CD4-positive, alpha-beta T cell treated with Interferon alpha-2 for 1 hour (primary cell): ENCODE data around the gene USP6NL.
"Not testable (repeated sequence)": the region's sequence is repeated elsewhere in the genome, so short reads cannot be mapped to it uniquely, and the experiment has no call there.

Experiments
- DNase-seq, 2 donors: peaks; one replicate each; pipeline ENCODE4 v3.0.0-alpha.2; 2020 to 2022

Gene USP6NL

DNA sequence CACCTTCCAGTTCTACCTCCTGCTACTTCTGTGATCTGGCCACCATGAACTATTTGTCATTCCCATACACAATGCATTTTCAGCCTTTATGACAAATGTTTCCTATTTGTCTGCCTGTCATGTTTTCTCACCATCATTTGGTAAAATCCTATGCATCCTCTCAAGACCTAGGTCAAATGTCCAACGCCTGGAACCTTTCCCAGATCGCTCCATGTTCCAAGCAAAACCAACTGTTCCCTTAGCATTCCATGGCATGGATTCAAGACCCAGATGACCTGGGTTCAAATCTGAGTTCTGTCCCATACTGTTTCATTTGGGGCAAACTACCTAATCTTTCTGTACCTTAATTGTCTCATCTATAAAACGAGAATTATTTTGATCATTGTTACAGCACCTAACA lies 98.9 kb downstream of the USP6NL start:
- DNase-seq, result no peak

GRCh38 chr10:11511321-11511720 lies 100.1 kb downstream of the USP6NL start:
- DNase-seq, result no peak

- DNase-seq, result no peak
Measured at GRCh38 chr10:11510736-11511135, 100.7 kb downstream of the USP6NL start.

GRCh38 chr10:11510281-11510680 lies 101.2 kb downstream of the USP6NL start:
- DNase-seq, result no peak

GRCh38 chr10:11509036-11509435 lies 102.4 kb downstream of the USP6NL start:
- DNase-seq, result no peak

- DNase-seq, result no peak
Measured at GRCh38 chr10:11506247-11506789, 105.1 kb downstream of the USP6NL start.

DNA sequence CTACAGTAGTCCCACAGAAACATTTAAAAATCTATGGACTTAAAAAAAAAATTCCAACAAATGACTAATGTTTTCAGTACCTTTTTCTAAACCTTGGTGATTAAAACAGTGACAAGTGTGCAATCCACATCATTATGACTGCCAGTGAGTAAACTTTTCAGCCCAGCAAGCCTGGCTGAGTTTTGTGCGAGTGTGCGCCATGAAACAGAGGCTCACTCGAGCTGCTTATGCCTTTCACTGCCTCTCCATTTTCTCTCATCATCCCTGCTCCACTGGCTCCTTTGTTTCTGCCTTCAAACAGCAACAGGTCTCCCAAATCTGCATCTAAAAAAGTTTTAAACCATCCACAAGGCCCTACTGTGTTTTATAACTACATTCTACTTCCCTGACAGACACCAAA lies 105.8 kb downstream of the USP6NL start:
- DNase-seq, result no peak

GRCh38 chr10:11504566-11505285 lies 106.7 kb downstream of the USP6NL start:
- no peak for DNase-seq

GRCh38 chr10:11501600-11501999 lies 109.8 kb downstream of the USP6NL start:
- no peak for DNase-seq

DNA sequence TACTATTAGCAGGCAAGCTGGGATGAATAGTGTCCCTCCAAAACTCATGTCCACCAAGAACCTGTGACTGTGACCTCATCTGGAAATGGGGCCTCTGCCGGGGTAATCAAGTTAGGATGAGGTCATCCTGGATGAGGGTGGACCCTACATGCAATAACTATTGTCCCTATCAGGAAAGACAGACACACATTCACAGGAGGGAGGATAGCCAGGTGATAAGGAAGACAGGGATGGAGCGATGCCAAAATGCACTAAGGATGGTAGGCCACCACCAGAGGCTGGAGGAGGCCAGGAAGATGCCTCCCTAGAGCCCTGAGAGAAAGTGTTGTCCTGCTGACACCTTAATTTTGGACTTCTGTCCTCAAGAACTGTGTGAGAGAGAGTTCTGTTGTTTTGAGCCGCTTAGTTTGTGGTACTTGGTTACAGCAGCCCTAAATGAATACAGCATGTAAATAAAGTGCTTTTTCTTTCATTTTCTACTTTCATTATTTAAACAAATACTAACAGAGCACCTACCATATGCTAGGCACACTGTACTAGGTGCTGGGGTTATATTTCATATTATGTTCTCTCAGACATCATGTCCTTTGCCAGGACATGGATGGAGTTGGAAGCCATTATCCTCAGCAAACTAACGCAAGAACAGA lies 111.9 kb downstream of the USP6NL start:
- no peak for DNase-seq

DNA sequence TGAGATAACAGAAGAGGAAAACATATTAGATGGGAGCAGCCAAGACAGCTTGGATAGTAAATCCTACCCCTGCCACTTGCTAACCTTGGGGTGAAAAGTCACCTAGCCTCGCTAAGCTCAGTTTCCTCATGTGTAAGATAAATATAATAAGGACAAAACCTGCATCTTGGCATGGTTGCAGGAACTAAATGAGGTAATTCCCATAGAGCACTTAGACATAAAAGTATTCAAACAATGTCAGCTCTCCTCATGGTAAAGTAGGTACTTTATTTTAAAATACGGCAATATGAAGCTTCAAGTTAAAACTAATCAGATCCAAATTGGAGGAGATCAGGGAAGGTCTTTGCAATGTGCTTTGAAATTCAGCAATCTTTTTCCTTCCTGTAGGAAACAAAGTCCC lies 113.1 kb downstream of the USP6NL start:
- DNase-seq, result no peak

DNA sequence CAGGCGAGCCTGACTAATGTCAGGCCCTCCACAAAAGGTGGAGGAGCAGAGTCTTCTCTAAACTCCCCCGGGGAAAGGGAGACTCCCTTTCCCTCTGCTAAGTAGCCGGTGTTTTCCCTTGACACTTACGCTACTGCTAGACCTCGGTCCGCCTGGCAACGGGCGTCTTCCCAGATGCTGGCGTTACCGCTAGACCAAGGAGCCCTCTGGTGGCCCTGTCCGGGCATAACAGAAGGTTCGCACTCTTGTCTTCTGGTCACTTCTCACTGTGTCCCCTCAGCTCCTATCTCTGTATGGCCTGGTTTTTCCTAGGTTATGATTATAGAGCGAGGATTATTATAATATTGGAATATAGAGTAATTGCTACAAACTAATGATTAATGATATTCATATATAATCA lies 116.5 kb downstream of the USP6NL start:
- not testable (repeated sequence) for DNase-seq

DNA sequence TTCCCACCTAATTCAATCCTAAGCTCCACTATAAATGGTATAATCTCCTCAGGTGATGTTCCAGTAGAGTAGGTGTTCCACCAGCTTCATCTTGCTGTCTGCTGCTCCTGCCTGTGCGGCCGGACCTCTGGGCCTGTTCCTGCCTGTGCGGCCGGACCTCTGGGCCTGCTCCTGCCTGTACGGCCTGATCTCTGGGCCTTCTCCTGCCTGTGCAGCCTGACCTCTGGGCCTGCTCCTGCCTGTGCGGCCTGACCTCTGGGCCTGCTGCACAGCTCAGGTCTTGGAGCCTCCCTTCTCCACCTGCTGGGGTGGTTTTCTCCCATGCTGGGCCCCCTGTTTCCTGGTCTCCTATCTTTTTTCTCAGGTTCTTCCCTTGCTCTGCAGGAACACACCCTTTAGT lies 117.8 kb downstream of the USP6NL start:
- no peak for DNase-seq

- DNase-seq, result no peak
Measured at GRCh38 chr10:11491087-11491486, 120.4 kb downstream of the USP6NL start.

- no peak for DNase-seq
Measured at GRCh38 chr10:11489591-11489990, 121.9 kb downstream of the USP6NL start.

- no peak for DNase-seq
Measured at GRCh38 chr10:11488126-11488525, 123.3 kb downstream of the USP6NL start.

DNA sequence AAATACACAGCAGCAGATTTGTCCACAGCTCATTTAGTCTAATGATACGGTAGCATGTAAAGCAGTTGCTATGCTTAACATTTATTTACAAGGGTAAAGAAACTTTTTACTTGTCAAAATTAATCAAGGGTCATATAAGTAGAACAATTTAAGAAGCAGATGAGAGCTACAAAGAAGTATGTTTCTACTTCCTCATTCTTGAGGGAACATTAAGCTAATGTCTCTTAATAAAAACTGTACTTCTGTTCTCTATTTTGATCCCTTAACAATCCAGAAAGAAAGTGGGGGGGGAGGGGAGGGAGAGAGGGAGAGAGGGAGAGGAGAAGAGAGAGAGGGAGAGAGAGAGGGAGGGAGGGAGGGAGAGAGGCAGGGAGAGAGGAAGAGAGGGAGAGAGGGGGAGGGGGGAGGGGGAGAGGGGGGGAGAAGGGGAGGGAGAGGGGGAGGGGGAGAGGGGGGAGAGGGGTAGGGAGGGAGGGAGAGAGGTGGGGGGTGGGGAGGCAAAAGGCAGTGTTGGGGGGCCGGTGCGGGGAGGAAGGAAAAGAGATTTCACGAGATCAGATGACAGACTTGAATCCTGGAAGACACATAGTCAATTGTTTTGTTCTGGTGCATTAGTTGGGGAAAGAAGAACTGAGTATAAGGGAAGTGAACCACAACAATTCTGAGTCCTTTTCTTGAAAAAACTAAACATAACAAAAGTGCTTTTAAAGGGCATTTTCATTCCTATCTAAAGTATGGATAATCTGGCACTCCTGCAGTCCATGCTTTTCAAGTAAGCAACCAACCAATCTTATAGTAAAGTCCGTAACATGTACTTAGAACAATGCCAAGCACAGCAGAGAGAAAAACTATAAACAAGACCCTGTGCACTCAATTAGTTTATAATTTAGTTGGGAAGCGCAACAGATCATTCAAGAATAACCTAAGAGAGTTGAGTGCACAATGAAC lies 128.0 kb downstream of the USP6NL start:
- DNase-seq, result no peak

GRCh38 chr10:11482306-11482705 lies 129.1 kb downstream of the USP6NL start:
- DNase-seq, result no peak

- no peak for DNase-seq
Measured at GRCh38 chr10:11480687-11481086, 130.8 kb downstream of the USP6NL start.

DNA sequence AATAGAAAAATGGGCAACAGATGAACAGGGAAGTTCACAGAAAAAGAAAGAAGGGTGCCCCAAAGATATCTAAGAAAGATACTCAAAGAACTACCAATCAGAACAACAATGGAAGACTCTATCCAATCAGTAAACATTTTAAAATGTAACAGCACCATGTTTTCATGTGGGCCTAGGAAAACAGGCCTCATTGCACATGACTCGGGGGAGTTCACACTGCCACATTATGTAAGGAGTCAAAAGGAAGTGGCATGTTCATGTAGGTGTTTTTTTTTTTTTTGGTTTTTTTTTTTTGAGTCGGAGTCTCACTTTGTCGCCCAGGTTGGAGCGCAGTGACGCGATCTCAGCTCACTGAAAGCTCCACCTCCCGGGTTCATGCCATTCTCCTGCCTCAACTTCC lies 132.2 kb downstream of the USP6NL start:
- no peak for DNase-seq

- DNase-seq, result no peak
Measured at GRCh38 chr10:11478807-11479206, 132.6 kb downstream of the USP6NL start.

GRCh38 chr10:11475831-11476434 lies 135.5 kb downstream of the USP6NL start:
- DNase-seq, result no peak
